ENCODE measurements around the gene ASB18. TPM values are rescaled to one million over a fixed set of nuclear protein-coding genes. Genes with fewer than 3 reads are reported as not detected.

Gene ASB18
- total RNA-seq, 4 donors from 2014 or later = not detected

GRCh38 chr2:236173729-236174607 lies 90.2 kb downstream of the ASB18 start:
- Histone ChIP-seq H3K36me3 (no peaks in the 10 kb centered on the region), H3K4me3 (replicated peaks in 1 of 3) (no peak overlapping the region), H3K4me1 (peaks cover 8 to 27% of the 10 kb centered on the region in 2 donors), H3K27me3 (peaks cover 65% of the 10 kb centered on the region), H3K27ac (no peak overlapping the region), H3K9me3 (no peaks in the 10 kb centered on the region)
- intact Hi-C loops (cut with DNase I) = no loop called here
- DNase-seq = no peak
- TF ChIP-seq POLR2A (IDR thresholded peaks at IDR 0.05) (no peak), CTCF (IDR thresholded peaks at IDR 0.05) (no peak)
- WGBS, 2 donors = 10 to 14% methylated on average over 18 to 21 of the region's 23 CpGs

GRCh38 chr2:236173036-236173728 lies 91.0 kb downstream of the ASB18 start:
- H3K36me3 ChIP-seq = no peaks in the 10 kb centered on the region
- H3K27ac ChIP-seq = no peak overlapping the region
- H3K4me3 ChIP-seq (replicated peaks in 1 of 3) = no peak overlapping the region
- intact Hi-C loops (cut with DNase I) = no loop called here
- peaks cover 65% of the 10 kb centered on the region for H3K27me3 ChIP-seq
- no peak for DNase-seq
- H3K4me1 ChIP-seq = peaks cover 4 to 26% of the 10 kb centered on the region in 2 donors
- H3K9me3 ChIP-seq = no peaks in the 10 kb centered on the region
- 3 to 6% methylated on average over 24 to 27 of the region's 62 CpGs for WGBS, 2 donors
- TF ChIP-seq POLR2A (IDR thresholded peaks at IDR 0.05) (no peak), CTCF (IDR thresholded peaks at IDR 0.05) (no peak)

GRCh38 chr2:236172255-236173035 lies 91.8 kb downstream of the ASB18 start:
- TF ChIP-seq POLR2A (IDR thresholded peaks at IDR 0.05) (no peak), CTCF (IDR thresholded peaks at IDR 0.05) (no peak)

GRCh38 chr2:236171680-236172254 lies 92.4 kb downstream of the ASB18 start:
- Histone ChIP-seq H3K4me3 (replicated peaks in 1 of 3) (no peak overlapping the region), H3K27me3 (peaks cover 64% of the 10 kb centered on the region), H3K36me3 (no peaks in the 10 kb centered on the region), H3K4me1 (peaks cover 9 to 34% of the 10 kb centered on the region in 2 donors), H3K9me3 (no peaks in the 10 kb centered on the region), H3K27ac (no peak overlapping the region)
- intact Hi-C loops (cut with DNase I) = no loop called here
- DNase-seq = no peak
- WGBS, 2 donors = 14 to 16% methylated on average over 13 to 16 of the region's 16 CpGs
- no peak for TF ChIP-seq POLR2A (IDR thresholded peaks at IDR 0.05)
- no peak for TF ChIP-seq CTCF (IDR thresholded peaks at IDR 0.05)

More at GRCh38 chr2:236172255-236173035, 91.8 kb downstream of the ASB18 start:
- H3K36me3 ChIP-seq = no peaks in the 10 kb centered on the region
- no peak for DNase-seq
- peaks cover 65% of the 10 kb centered on the region for H3K27me3 ChIP-seq
- intact Hi-C loops (cut with DNase I) = no loop called here
- H3K27ac ChIP-seq = no peak overlapping the region
- WGBS, 2 donors = 12 to 18% methylated on average over 7 to 18 of the region's 46 CpGs
- H3K4me1 ChIP-seq = peaks cover 4 to 27% of the 10 kb centered on the region in 2 donors
- H3K9me3 ChIP-seq = no peaks in the 10 kb centered on the region
- H3K4me3 ChIP-seq (replicated peaks in 1 of 3) = no peak overlapping the region
